Ovary (tissue), 3 donors: Measurements from ENCODE around the gene RFX3.

Source experiments
- POLR2A ChIP-seq: fragments of 450-650 bp; IDR thresholded peaks from one replicate; pipeline ENCODE4 v1.6.1; 2017; ENCODE audit warnings: antibody characterized with exemption, mild to moderate bottlenecking, moderate library complexity
- TF ChIP-seq, protein P1 (sequence below), 3 donors: fragments of 450-650 bp in 2 of 3; fragments of 200-600 bp in 1 of 3; IDR thresholded peaks; one replicate each; pipeline versions ENCODE4 v1.5.1 to v1.8.0; 2016 to 2022; ENCODE audit warnings: antibody characterized with exemption in 3 of 3, mild to moderate bottlenecking in 1 of 3
- donor health status: DM: no; HTN: no; CAD: no.

DNA sequence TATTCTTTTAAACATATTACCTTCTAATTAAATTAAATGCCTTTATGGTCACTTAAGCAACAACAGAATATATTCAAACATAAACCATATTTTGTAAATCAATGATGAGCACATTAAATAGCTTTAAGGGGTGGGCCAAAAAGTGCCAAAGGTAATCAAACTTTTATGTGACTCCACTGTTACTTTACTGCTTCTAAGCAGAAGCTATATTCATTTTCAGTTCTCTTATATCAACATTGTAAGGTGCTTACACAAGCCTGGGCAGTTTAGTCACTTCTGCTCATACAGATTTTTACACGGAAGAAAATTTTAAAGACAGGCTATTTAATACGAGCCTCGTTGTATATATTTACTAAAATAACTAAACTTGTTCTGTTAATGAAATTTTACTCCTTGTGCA, 29.9 kb downstream of the RFX3 start:
- TF ChIP-seq, protein P1, sequence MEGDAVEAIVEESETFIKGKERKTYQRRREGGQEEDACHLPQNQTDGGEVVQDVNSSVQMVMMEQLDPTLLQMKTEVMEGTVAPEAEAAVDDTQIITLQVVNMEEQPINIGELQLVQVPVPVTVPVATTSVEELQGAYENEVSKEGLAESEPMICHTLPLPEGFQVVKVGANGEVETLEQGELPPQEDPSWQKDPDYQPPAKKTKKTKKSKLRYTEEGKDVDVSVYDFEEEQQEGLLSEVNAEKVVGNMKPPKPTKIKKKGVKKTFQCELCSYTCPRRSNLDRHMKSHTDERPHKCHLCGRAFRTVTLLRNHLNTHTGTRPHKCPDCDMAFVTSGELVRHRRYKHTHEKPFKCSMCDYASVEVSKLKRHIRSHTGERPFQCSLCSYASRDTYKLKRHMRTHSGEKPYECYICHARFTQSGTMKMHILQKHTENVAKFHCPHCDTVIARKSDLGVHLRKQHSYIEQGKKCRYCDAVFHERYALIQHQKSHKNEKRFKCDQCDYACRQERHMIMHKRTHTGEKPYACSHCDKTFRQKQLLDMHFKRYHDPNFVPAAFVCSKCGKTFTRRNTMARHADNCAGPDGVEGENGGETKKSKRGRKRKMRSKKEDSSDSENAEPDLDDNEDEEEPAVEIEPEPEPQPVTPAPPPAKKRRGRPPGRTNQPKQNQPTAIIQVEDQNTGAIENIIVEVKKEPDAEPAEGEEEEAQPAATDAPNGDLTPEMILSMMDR (IDR thresholded peaks at IDR 0.05): no peak
- TF ChIP-seq POLR2A: no peak
